Thymus (tissue), 14 donors: ENCODE data around the gene IFNLR1. TPM values are rescaled to one million over a fixed set of nuclear protein-coding genes. Genes with fewer than 3 reads are reported as not detected.

Experiments used
- DNase-seq, 9 donors: peaks; one replicate each; pipeline ENCODE4 v3.0.0-alpha.2; 2013; ENCODE audit warnings: low spot score in 9 of 9, low read depth in 6 of 9, missing footprints in 1 of 9
- H3K27ac ChIP-seq, 2 donors: one replicate each; pipeline ENCODE4 v1.5.1; 2013; ENCODE audit warnings: control low read depth in 1 of 2, low read depth in 1 of 2, low read length in 1 of 2, mild to moderate bottlenecking in 1 of 2, moderate library complexity in 1 of 2
- H3K27me3 ChIP-seq, 2 donors: one replicate each; pipeline ENCODE4 v1.5.1; 2013; ENCODE audit warnings: low read length in 1 of 2; ENCODE audit not compliant: control insufficient read depth in 2 of 2, insufficient read depth in 1 of 2
- H3K36me3 ChIP-seq, 2 donors: one replicate each; pipeline ENCODE4 v1.5.1; 2013; ENCODE audit warnings: low read length in 1 of 2, mild to moderate bottlenecking in 1 of 2, moderate library complexity in 1 of 2; ENCODE audit not compliant: control insufficient read depth in 2 of 2, insufficient read depth in 2 of 2
- H3K4me1 ChIP-seq, 2 donors: one replicate each; pipeline ENCODE4 v1.5.1; 2013; ENCODE audit warnings: low read length in 2 of 2; ENCODE audit not compliant: control insufficient read depth in 2 of 2, insufficient read depth in 2 of 2
- H3K4me3 ChIP-seq, 2 donors: one replicate each; pipeline ENCODE4 v1.5.1; 2013; ENCODE audit warnings: low read length in 2 of 2, control low read depth in 1 of 2, mild to moderate bottlenecking in 1 of 2
- H3K9me3 ChIP-seq, 2 donors: one replicate each; pipeline ENCODE4 v1.5.1; 2013; ENCODE audit warnings: low read length in 1 of 2, mild to moderate bottlenecking in 1 of 2; ENCODE audit not compliant: control insufficient read depth in 2 of 2, insufficient read depth in 1 of 2
- WGBS: extraction: QIAGEN DNeasy Blood & Tissue Kit; methylation state at CpG from one replicate; pipeline ENCODE4 v1.1.7; 2013; 5-methylcytosine and 5-hydroxymethylcytosine counted together
- long read RNA-seq, 10 donors: transcript quantifications; one replicate each; lab custom pipeline, GENCODE V29; 2026
- polyA plus RNA-seq: library from polyadenylated mRNA; stranded (reverse); fragments of 200-250 nt; gene quantifications from one replicate; pipeline ENCODE4 v1.2.3, GENCODE V29; 2013
- total RNA-seq: library from RNA; stranded (reverse); fragments of 120-200 nt; gene quantifications from one replicate; pipeline ENCODE4 v1.2.4, GENCODE V29; 2013
- donor health status: healthy.

IFNLR1 gene
- total RNA-seq: 0.66 TPM
- 1.3 TPM for polyA plus RNA-seq
- long read RNA-seq, donor 1: 0 reads
- long read RNA-seq, donor 2: 0 reads
- long read RNA-seq, donor 3: 0 reads
- long read RNA-seq, donor 4, full-length matches to known transcripts: 1 of 1 reads
- long read RNA-seq, donor 4, partial matches to known transcripts: 0 of 1 reads
- long read RNA-seq, donor 4, other reads (novel, unspliced or antisense): 0 of 1 reads
- long read RNA-seq, donor 5: 0 reads
- long read RNA-seq, donor 6: 0 reads
- long read RNA-seq, donor 7: 0 reads
- long read RNA-seq, donor 8: 0 reads
- long read RNA-seq, donor 9, full-length matches to known transcripts: 1 of 1 reads
- long read RNA-seq, donor 9, partial matches to known transcripts: 0 of 1 reads
- long read RNA-seq, donor 9, other reads (novel, unspliced or antisense): 0 of 1 reads
- long read RNA-seq, donor 10: 0 reads

DNA sequence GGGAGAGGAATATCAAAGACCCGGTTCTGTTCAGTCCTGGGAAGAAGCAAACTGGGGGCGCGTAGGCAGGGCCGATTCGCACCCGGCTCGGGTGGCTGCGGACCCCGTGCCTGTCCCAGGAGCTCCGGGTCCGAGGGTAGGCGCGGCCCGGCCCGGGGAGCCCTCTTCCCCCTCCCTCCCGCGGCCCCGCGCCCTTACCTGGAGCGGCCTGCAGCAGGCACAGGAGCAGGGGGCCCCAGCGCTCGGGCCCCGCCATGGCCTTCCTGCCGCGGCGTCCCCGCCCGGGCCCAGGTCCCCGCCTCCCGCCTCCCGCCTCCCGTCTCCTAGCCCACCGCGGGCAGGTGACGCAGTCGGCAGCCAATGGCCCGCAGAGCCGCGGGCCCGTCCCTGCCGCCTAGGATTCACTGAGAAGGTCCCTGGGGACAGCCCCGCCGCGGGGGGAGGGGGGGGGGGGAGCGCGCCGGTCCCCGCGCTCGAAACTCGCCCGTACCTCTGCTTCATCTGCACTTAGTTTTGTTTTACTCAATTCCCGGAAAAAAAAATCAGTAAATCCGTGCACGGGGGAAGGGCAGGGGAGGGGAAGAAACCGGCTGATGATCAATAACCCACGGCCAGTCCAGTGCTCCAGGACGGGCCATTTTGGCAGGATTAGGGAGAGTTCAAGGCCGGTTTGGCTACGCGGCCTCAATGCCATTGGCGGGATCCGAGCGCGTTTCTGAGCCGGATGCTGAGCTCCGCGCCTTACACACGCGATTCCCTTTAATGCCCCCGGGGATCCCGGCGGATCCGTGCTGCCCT lies at the start of gene IFNLR1:
Gene IFNLR1, minus strand, starts transcription at position 297 of the 798 bp plus-strand sequence. Its CDS starts 41 bp downstream, at position 256.
- peaks cover 2 to 11% of the 10 kb centered on the region in 2 donors for H3K4me1 ChIP-seq
- peak within 1 kb of the TSS; percentile 10 to 29 for H3K4me3 ChIP-seq
- no peaks in the 10 kb centered on the region for H3K36me3 ChIP-seq
- H3K27me3 ChIP-seq: peaks cover 28 to 63% of the 10 kb centered on the region in 2 donors
- H3K27ac ChIP-seq: no peak within 1 kb of the TSS
- DNase-seq: peak in 3 of 9 donors; percentile 12 to 53 (median 31)
- H3K9me3 ChIP-seq: no peaks in the 10 kb centered on the region
- 1% methylated on average over 74 of the region's 74 CpGs for WGBS

DNA sequence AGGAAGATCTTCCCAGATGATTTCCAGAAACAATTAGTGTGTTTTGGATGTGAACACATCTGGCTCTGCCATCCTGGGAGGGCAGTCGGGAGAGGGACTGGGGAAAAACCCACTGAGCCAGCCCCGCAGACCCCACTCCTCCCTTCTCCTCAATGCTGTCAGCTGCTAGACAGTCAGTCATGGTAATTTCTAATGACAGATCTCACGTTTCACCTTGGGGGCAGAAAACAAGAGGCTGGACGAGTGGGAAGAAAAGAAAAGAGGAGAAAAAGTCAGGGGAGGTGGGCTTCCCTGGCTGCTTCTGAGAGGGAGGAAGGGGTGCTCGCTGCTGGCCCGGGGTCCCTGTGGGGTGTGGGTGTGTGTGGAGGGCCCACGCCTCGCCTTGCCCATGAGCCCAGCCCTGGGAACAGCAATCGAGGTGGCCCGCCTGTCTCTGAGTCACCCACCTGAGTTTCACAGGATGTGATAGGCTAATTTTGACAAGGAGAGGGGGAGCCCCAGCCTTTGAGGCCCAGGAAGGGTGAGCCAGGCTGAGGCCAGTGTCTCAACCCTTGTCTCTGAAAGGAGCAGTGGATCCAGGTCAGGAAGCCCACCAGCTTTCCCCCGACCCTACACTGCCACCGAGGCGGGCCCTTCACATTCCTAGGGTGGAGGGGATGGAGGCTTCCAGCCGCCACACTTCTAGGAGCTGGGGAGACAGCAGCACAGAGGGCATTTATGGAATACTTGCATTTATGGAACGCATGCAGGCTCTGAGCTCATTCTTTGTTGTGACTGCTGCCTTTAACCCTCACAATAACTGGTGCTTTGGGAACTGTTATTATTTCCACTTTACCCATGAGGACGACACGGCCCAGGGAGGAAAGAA lies 49.1 kb upstream of the IFNLR1 start:
- Histone ChIP-seq H3K9me3 (no peaks in the 10 kb centered on the region), H3K4me1 (peaks cover 0 to 3% of the 10 kb centered on the region in 2 donors), H3K27ac (no peak overlapping the region), H3K4me3 (no peak overlapping the region), H3K27me3 (peaks cover 0 to 8% of the 10 kb centered on the region in 2 donors), H3K36me3 (no peaks in the 10 kb centered on the region)
- DNase-seq: no peak
- WGBS: 78% methylated on average over 17 of the region's 17 CpGs

GRCh38 chr1:24233684-24234600 lies 46.9 kb upstream of the IFNLR1 start:
- no peaks in the 10 kb centered on the region for H3K9me3 ChIP-seq

GRCh38 chr1:24231701-24232100 lies 44.6 kb upstream of the IFNLR1 start:
- 95% methylated on average over 3 of the region's 3 CpGs for WGBS
- no peak overlapping the region for H3K27ac ChIP-seq
- H3K4me1 ChIP-seq: peaks cover 0 to 2% of the 10 kb centered on the region in 2 donors
- H3K36me3 ChIP-seq: no peaks in the 10 kb centered on the region
- no peak overlapping the region for H3K4me3 ChIP-seq
- DNase-seq: no peak
- H3K27me3 ChIP-seq: peaks cover 0 to 6% of the 10 kb centered on the region in 2 donors
- no peaks in the 10 kb centered on the region for H3K9me3 ChIP-seq

More at GRCh38 chr1:24233684-24234600, 46.9 kb upstream of the IFNLR1 start:
- no peak overlapping the region for H3K27ac ChIP-seq
- WGBS: 88% methylated on average over 9 of the region's 9 CpGs
- peaks cover 0 to 3% of the 10 kb centered on the region in 2 donors for H3K4me1 ChIP-seq
- peaks cover 0 to 8% of the 10 kb centered on the region in 2 donors for H3K27me3 ChIP-seq
- H3K36me3 ChIP-seq: no peaks in the 10 kb centered on the region
- no peak overlapping the region for H3K4me3 ChIP-seq
- no peak for DNase-seq

DNA sequence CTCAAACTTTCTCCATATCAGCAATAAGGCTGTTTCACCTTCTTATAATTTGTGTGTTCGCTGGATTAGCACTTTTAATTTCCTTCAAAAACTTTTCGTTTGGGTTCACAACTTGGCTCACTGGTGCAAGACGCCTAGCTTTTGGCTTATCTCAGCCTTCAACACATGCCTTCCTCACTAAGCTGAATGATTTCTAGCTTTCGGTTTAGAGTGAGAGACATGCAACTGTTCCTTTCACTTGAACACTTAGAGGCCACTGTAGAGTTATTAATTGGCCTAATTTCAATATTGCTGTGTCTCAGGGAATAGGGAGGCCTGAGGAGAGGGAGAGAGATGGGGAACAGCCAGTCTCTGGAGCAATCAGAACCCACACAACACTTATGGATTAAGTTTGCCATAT lies 41.2 kb upstream of the IFNLR1 start:
- H3K4me1 ChIP-seq: no peaks in the 10 kb centered on the region
- WGBS: 92% methylated on average over 4 of the region's 4 CpGs
- no peaks in the 10 kb centered on the region for H3K36me3 ChIP-seq
- H3K27ac ChIP-seq: no peak overlapping the region
- peaks cover 0 to 2% of the 10 kb centered on the region in 2 donors for H3K27me3 ChIP-seq
- no peak overlapping the region for H3K4me3 ChIP-seq
- no peaks in the 10 kb centered on the region for H3K9me3 ChIP-seq
- no peak for DNase-seq

DNA sequence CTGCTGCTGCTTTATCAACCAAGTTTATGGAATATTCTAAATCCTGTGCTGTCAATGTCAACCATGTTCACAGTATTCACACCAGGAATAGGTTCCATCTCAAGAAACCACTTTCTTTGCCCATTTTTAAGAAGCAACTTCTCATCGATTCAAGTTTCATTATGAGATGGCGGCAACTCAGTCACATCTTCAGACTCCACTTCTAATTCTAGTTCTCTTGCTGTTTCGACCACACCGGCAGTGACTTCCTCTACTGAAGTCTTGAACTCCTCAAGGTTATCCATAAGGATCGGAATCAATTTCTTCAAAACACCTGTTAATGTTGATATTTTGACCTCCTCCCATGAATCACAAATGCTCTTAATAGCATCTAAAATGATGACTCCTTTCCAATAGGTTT lies 39.7 kb upstream of the IFNLR1 start:
- Histone ChIP-seq H3K9me3 (no peaks in the 10 kb centered on the region), H3K4me3 (no peak overlapping the region), H3K36me3 (no peaks in the 10 kb centered on the region), H3K4me1 (peaks cover 0 to 4% of the 10 kb centered on the region in 2 donors), H3K27me3 (peaks cover 0 to 3% of the 10 kb centered on the region in 2 donors), H3K27ac (no peak overlapping the region)
- 93% methylated on average over 5 of the region's 5 CpGs for WGBS
- no peak for DNase-seq

DNA sequence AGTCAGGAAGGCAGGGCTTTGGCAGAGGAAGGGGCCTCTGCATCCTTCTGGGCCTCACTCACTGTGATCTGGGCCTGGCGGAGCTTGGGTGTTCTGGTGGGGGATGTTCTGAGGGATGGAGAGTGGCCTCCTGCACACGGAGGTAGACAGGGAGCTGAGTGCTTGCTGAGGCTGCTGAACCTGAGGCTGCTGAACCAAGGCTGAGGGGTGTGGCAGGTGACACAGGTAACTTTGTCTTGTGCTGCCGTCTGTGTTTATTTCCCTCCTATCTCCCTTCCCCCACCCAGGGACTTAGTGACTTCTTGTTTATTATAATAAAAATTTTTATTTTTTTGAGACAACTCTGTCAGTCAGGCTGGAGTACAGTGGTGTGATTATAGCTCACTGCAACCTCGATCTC lies 37.7 kb upstream of the IFNLR1 start:
- Histone ChIP-seq H3K27ac (no peak overlapping the region), H3K4me1 (peaks cover 0 to 4% of the 10 kb centered on the region in 2 donors), H3K9me3 (no peaks in the 10 kb centered on the region), H3K4me3 (no peak overlapping the region), H3K27me3 (peaks cover 0 to 7% of the 10 kb centered on the region in 2 donors), H3K36me3 (no peaks in the 10 kb centered on the region)
- WGBS: 92% methylated on average over 4 of the region's 4 CpGs
- no peak for DNase-seq

DNA sequence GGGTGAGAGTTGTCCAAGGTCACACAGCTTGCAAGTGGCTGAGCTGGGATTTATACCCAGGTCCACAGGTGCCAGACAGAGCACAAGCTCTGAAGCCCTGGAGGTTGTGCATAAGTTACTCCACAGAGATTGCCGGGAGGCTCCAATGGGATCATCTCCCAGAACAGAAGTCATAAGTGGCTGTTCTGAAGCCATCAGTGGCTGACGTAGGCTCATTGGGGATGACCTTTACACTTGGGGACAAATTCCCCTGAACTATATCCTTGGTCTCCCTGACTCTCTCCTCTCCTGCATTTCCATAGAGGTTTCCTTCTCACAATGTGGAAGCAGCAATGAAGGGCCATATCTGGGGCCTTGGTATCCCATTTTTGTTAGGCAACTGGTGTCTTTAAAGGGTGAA lies 37.0 kb upstream of the IFNLR1 start:
- Histone ChIP-seq H3K9me3 (no peaks in the 10 kb centered on the region), H3K4me1 (peaks cover 0 to 4% of the 10 kb centered on the region in 2 donors), H3K27me3 (peaks cover 0 to 7% of the 10 kb centered on the region in 2 donors), H3K36me3 (no peaks in the 10 kb centered on the region), H3K27ac (no peak overlapping the region), H3K4me3 (no peak overlapping the region)
- WGBS: 96% methylated on average over 2 of the region's 2 CpGs
- no peak for DNase-seq
